SK-N-SH (cell line): ENCODE data around the gene HLA-E. TPM values are rescaled to one million over a fixed set of nuclear protein-coding genes. Genes with fewer than 3 reads are reported as not detected.

Source experiments
- CTCF ChIA-PET: fragments of 300-600, 350-600 bp; formaldehyde crosslinking; extraction: SDS; loops from one replicate; lab custom pipeline; 2021; lab: Yijun Ruan, JAX
- POLR2A ChIA-PET: fragments of 350-600 bp; sonication (Branson Sonifier 250); formaldehyde crosslinking; extraction: SDS; loops from one replicate; lab custom pipeline; 2020; ENCODE audit warnings: antibody characterized with exemption, inconsistent platforms; lab: Yijun Ruan, JAX
- DNase-seq: peaks from one replicate; pipeline ENCODE4 v3.0.0; 2012
- H2AFZ ChIP-seq: fragments of 200-600 bp; sonication (generic); 2 replicates; pipeline ENCODE4 v1.8.1; 2016; ENCODE audit warnings: antibody characterized with exemption, mild to moderate bottlenecking, low read depth
- H3F3A ChIP-seq: fragments of 200-600 bp; sonication (generic); replicated peaks from 2 replicates; pipeline ENCODE3; 2016; ENCODE audit warnings: antibody characterized with exemption, mild to moderate bottlenecking; ENCODE audit not compliant: insufficient read depth
- H3K27ac ChIP-seq, 2 experiments: fragments of 200-500 bp in 1 of 2; fragments of 200-600 bp in 1 of 2; sonication (Bioruptor generic) in 1 of 2; sonication (generic), shearing (Covaris generic) in 1 of 2; 2 replicates each; pipeline versions ENCODE4 v1.5.1 to v1.6.1; 2014 to 2016; ENCODE audit warnings: low read depth in 2 of 2, inconsistent platforms in 1 of 2, low read length in 1 of 2, mild to moderate bottlenecking in 1 of 2, mixed read lengths in 1 of 2
- H3K27me3 ChIP-seq: fragments of 200-600 bp; sonication (generic), shearing (Covaris generic); 2 replicates; pipeline ENCODE4 v1.6.1; 2016; ENCODE audit warnings: mixed run types; ENCODE audit not compliant: insufficient read depth
- H3K36me3 ChIP-seq, 2 experiments: fragments of 200-500 bp in 1 of 2; fragments of 200-600 bp in 1 of 2; sonication (Bioruptor generic) in 1 of 2; sonication (generic) in 1 of 2; replicated peaks in 1 of 2; 2 replicates each; pipeline versions ENCODE3 to v1.5.1; 2014 to 2016; ENCODE audit warnings: low read length in 1 of 2, mild to moderate bottlenecking in 1 of 2; ENCODE audit not compliant: insufficient read depth in 2 of 2, control insufficient read depth in 1 of 2
- H3K4me1 ChIP-seq, 2 experiments: fragments of 200-500 bp in 1 of 2; fragments of 200-600 bp in 1 of 2; sonication (Bioruptor generic) in 1 of 2; sonication (generic), shearing (Covaris generic) in 1 of 2; 2 replicates each; pipeline versions ENCODE4 v1.5.1 to v1.6.1; 2014 to 2016; ENCODE audit warnings: low read depth in 1 of 2, low read length in 1 of 2, mixed run types in 1 of 2; ENCODE audit not compliant: insufficient read depth in 2 of 2, control insufficient read depth in 1 of 2
- H3K4me2 ChIP-seq: fragments of 200-600 bp; sonication (generic), shearing (Covaris generic); 2 replicates; pipeline ENCODE4 v1.6.1; 2017; ENCODE audit warnings: mixed run types
- H3K4me3 ChIP-seq, 2 experiments: fragments of 200-500 bp in 1 of 2; fragments of 200-600 bp in 1 of 2; sonication (Bioruptor generic) in 1 of 2; sonication (generic), shearing (Covaris generic) in 1 of 2; 2 replicates each; pipeline versions ENCODE4 v1.5.1 to v1.8.1; 2014 to 2016; ENCODE audit warnings: low read depth in 2 of 2, inconsistent platforms in 1 of 2, low read length in 1 of 2, mild to moderate bottlenecking in 1 of 2, mixed read lengths in 1 of 2, moderate library complexity in 1 of 2
- H3K79me2 ChIP-seq: fragments of 200-600 bp; sonication (generic); 2 replicates; pipeline ENCODE4 v1.8.1; 2017; ENCODE audit warnings: mild to moderate bottlenecking; ENCODE audit not compliant: insufficient read depth
- H3K9ac ChIP-seq: fragments of 200-600 bp; sonication (generic); 2 replicates; pipeline ENCODE4 v1.6.1; 2017; ENCODE audit warnings: mixed run types
- H3K9me2 ChIP-seq: fragments of 200-600 bp; sonication (generic); 2 replicates; pipeline ENCODE4 v1.6.1; 2017; ENCODE audit warnings: mixed run types
- H3K9me3 ChIP-seq: fragments of 200-600 bp; sonication (generic); 2 replicates; pipeline ENCODE4 v1.6.1; 2017; ENCODE audit warnings: mixed run types, mild to moderate bottlenecking, moderate library complexity
- H4K20me1 ChIP-seq: fragments of 200-600 bp; sonication (generic); 2 replicates; pipeline ENCODE4 v1.6.1; 2017; ENCODE audit warnings: mild to moderate bottlenecking, mixed run types; ENCODE audit not compliant: insufficient read depth
- CHD2 ChIP-seq: fragments of 150-350 bp; IDR thresholded peaks from 2 replicates; pipeline ENCODE4 v1.6.1; 2018; ENCODE audit warnings: low read length; ENCODE audit not compliant: partially characterized antibody
- FOSL2 ChIP-seq: IDR thresholded peaks from 2 replicates; pipeline ENCODE4 v1.4.0; 2012; ENCODE audit warnings: low read depth, mild to moderate bottlenecking, moderate library complexity, borderline replicate concordance
- FOXJ3 ChIP-seq: sonication (generic); formaldehyde crosslinking; IDR thresholded peaks from 2 replicates; pipeline ENCODE4 v1.5.1; 2020; ENCODE audit warnings: mild to moderate bottlenecking, missing genetic modification reagents
- FOXM1 ChIP-seq: IDR thresholded peaks from 2 replicates; pipeline ENCODE4 v1.4.0; 2012; ENCODE audit warnings: low read depth, mild to moderate bottlenecking
- GATA2 ChIP-seq: sonication (generic); formaldehyde crosslinking; IDR thresholded peaks from 2 replicates; pipeline ENCODE4 v1.5.0; 2020; ENCODE audit warnings: mild to moderate bottlenecking, missing genetic modification reagents
- JUND ChIP-seq: IDR thresholded peaks from 2 replicates; pipeline ENCODE4 v1.4.0; 2012
- MEF2A ChIP-seq: IDR thresholded peaks from 2 replicates; pipeline ENCODE4 v1.4.0; 2012; ENCODE audit warnings: low read depth, borderline replicate concordance
- NFIC ChIP-seq: IDR thresholded peaks from 2 replicates; pipeline ENCODE4 v1.4.0; 2012; ENCODE audit warnings: borderline replicate concordance
- POLR2AphosphoS5 ChIP-seq: IDR thresholded peaks from 2 replicates; pipeline ENCODE4 v1.6.1; 2012; ENCODE audit warnings: low read depth, low read length
- RAD21 ChIP-seq: IDR thresholded peaks from 2 replicates; pipeline ENCODE4 v1.6.1; 2012; ENCODE audit warnings: mild to moderate bottlenecking, low read length
- RFX5 ChIP-seq: IDR thresholded peaks from 2 replicates; pipeline ENCODE4 v1.6.1; 2012; ENCODE audit warnings: mild to moderate bottlenecking, improper control_type of control experiment, low read length
- RXRA ChIP-seq: IDR thresholded peaks from 2 replicates; pipeline ENCODE4 v1.4.0; 2012; ENCODE audit warnings: low read depth, mild to moderate bottlenecking, borderline replicate concordance
- SIN3A ChIP-seq: IDR thresholded peaks from 2 replicates; pipeline ENCODE4 v1.6.1; 2012; ENCODE audit warnings: low read depth, mild to moderate bottlenecking, low read length, moderate library complexity, borderline replicate concordance
- SMC3 ChIP-seq: IDR thresholded peaks from 2 replicates; pipeline ENCODE4 v1.6.1; 2012; ENCODE audit warnings: low read depth, low read length, improper control_type of control experiment
- TCF12 ChIP-seq: IDR thresholded peaks from 2 replicates; pipeline ENCODE4 v1.4.0; 2012
- YY1 ChIP-seq: IDR thresholded peaks from 2 replicates; pipeline ENCODE4 v1.4.0; 2012; ENCODE audit warnings: low read depth, mild to moderate bottlenecking
- WGBS: methylation state at CpG from one replicate; pipeline ENCODE4 v1.1.6; 2017; ENCODE audit warnings: low lambda C conversion rate; 5-methylcytosine and 5-hydroxymethylcytosine counted together
- polyA plus RNA-seq, 3 experiments: library from polyadenylated mRNA; depleted of rRNA; stranded (reverse); fragments of >200 nt; gene quantifications; 2 replicates each; pipeline ENCODE4 v1.2.3, GENCODE V29; 2012
- TF ChIP-seq, protein P1 (sequence below): fragments of 200-600 bp; sonication (generic); IDR thresholded peaks from 2 replicates; pipeline ENCODE4 v1.6.1; 2017; ENCODE audit warnings: antibody characterized with exemption, mild to moderate bottlenecking, moderate library complexity
- TF ChIP-seq, protein P2 (sequence below): fragments of 150-350 bp; IDR thresholded peaks from 2 replicates; pipeline ENCODE4 v1.6.1; 2017; ENCODE audit warnings: antibody characterized with exemption, low read length, low read depth, borderline replicate concordance
- TF ChIP-seq, protein P3 (sequence below): IDR thresholded peaks from 2 replicates; pipeline ENCODE4 v1.4.0; 2012; ENCODE audit warnings: low read depth
- TF ChIP-seq, protein P4 (sequence below): IDR thresholded peaks from 2 replicates; pipeline ENCODE4 v1.4.0; 2012; ENCODE audit warnings: low read depth, borderline replicate concordance

HLA-E gene
- polyA plus RNA-seq, 1 of the 3 experiments (the other 2 are of a cell fraction), result 90.9 TPM

DNA sequence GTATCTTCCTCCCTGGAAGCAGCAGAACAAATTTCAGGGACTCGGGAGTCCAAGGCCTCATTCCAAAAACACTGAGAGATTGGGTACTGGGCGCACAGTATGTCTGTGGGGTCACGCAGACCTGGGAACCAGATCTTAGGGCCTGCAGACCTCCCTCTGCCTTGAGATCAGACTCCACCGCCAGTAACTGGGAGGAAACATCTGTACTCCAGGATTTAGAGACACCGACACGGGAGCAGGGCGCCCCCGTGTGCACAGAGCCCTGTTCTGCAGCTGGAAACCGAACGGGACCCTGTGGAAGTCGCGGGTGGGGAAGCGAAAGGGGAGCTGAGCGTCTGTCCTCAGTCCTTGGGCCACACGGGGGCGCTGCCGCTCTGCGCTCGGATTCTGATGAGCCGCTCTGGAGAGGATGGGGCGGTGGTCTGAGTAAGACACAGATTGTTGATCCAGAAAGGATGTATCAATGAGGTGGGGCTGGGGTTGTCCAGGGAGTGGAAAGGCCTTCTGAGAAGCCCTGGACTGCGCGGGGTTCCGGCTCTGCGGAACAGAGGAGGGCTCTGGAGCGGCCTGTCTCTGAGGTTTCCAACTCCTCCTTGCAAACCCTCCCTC lies 35.7 kb upstream of the HLA-E start:
- Histone ChIP-seq H3K9me2 (no peaks in the 10 kb centered on the region), H3K27me3 (peaks cover 89% of the 10 kb centered on the region), H3K79me2 (no peaks in the 10 kb centered on the region), H4K20me1 (no peaks in the 10 kb centered on the region), H3F3A (no peaks in the 10 kb centered on the region), H3K36me3 (no peaks in the 10 kb centered on the region), H2AFZ (no peak overlapping the region), H3K4me1 (no peaks in the 10 kb centered on the region)
- 7% methylated on average over 16 of the region's 26 CpGs for WGBS
- peak; percentile 40 for TF ChIP-seq SMC3
- no peak for TF ChIP-seq FOSL2
- TF ChIP-seq, protein P1, sequence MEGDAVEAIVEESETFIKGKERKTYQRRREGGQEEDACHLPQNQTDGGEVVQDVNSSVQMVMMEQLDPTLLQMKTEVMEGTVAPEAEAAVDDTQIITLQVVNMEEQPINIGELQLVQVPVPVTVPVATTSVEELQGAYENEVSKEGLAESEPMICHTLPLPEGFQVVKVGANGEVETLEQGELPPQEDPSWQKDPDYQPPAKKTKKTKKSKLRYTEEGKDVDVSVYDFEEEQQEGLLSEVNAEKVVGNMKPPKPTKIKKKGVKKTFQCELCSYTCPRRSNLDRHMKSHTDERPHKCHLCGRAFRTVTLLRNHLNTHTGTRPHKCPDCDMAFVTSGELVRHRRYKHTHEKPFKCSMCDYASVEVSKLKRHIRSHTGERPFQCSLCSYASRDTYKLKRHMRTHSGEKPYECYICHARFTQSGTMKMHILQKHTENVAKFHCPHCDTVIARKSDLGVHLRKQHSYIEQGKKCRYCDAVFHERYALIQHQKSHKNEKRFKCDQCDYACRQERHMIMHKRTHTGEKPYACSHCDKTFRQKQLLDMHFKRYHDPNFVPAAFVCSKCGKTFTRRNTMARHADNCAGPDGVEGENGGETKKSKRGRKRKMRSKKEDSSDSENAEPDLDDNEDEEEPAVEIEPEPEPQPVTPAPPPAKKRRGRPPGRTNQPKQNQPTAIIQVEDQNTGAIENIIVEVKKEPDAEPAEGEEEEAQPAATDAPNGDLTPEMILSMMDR, result peak; percentile 94
- TF ChIP-seq, protein P2, sequence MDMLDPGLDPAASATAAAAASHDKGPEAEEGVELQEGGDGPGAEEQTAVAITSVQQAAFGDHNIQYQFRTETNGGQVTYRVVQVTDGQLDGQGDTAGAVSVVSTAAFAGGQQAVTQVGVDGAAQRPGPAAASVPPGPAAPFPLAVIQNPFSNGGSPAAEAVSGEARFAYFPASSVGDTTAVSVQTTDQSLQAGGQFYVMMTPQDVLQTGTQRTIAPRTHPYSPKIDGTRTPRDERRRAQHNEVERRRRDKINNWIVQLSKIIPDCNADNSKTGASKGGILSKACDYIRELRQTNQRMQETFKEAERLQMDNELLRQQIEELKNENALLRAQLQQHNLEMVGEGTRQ, result no peak
- peak; percentile 44; the same call in 1 of the 2 replicates for TF ChIP-seq TCF12
- TF ChIP-seq, protein P3, sequence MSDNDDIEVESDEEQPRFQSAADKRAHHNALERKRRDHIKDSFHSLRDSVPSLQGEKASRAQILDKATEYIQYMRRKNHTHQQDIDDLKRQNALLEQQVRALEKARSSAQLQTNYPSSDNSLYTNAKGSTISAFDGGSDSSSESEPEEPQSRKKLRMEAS, result 0 out of 2 replicates have a peak, but pooled peaks have one; percentile 25
- peak; percentile 61 for TF ChIP-seq RAD21
- TF ChIP-seq, all 33 proteins: peak for 5
- POLR2A ChIA-PET, result no interaction called here
- Histone ChIP-seq H3K4me2 (0 out of 2 replicates have a peak overlapping the region, but pooled peaks have one; percentile 42), H3K9ac (no peak overlapping the region), H3K9me3 (no peaks in the 10 kb centered on the region), H3K4me3 (peak overlapping the region; percentile 21 to 37; a peak in 3 of 4 replicates), H3K27ac (no peak overlapping the region)
- peak; percentile 93 for DNase-seq
- CTCF ChIA-PET, result interaction anchor here (0.6 to 4.3 kb wide), 37 partner anchors 9 to 1867 kb away, joined by 3 to 50 read pairs (median 4); no protein-coding TSS in a partner anchor

DNA sequence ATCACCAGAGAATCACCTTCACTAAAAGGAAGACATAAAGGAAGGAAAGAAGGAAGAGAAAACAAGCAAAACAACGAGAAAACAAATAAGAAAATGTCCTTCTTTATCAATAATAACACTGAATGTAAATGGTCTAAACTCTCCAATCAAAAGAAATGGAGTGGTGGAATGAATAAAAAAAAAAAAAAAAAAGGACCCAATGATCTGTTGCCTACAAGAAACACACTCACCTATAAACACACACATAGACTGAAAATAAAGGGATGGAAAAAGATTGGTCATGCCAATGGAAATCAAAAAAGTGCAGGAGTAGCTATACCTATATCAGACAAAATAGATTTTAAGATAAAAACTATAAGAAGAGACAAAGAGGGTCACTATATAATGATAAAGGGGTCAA lies 30.2 kb upstream of the HLA-E start:
- no peak overlapping the region for H3K4me3 ChIP-seq
- TF ChIP-seq NFIC (no peak), MEF2A (no peak), SIN3A (no peak), CHD2 (no peak), RAD21 (no peak), YY1 (no peak), GATA2 (CRISPR knock-in tag) (no peak), RFX5 (no peak), POLR2AphosphoS5 (no peak), RXRA (no peak), JUND (no peak), FOXJ3 (CRISPR knock-in tag) (no peak), FOXM1 (no peak)
- TF ChIP-seq, protein P3, result no peak
- TF ChIP-seq, protein P4, sequence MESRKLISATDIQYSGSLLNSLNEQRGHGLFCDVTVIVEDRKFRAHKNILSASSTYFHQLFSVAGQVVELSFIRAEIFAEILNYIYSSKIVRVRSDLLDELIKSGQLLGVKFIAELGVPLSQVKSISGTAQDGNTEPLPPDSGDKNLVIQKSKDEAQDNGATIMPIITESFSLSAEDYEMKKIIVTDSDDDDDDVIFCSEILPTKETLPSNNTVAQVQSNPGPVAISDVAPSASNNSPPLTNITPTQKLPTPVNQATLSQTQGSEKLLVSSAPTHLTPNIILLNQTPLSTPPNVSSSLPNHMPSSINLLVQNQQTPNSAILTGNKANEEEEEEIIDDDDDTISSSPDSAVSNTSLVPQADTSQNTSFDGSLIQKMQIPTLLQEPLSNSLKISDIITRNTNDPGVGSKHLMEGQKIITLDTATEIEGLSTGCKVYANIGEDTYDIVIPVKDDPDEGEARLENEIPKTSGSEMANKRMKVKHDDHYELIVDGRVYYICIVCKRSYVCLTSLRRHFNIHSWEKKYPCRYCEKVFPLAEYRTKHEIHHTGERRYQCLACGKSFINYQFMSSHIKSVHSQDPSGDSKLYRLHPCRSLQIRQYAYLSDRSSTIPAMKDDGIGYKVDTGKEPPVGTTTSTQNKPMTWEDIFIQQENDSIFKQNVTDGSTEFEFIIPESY, result no peak

More for the DNA sequence above, 30.2 kb upstream of the HLA-E start:
- peaks cover 91% of the 10 kb centered on the region for H3K27me3 ChIP-seq
- H3K79me2 ChIP-seq, result no peaks in the 10 kb centered on the region
- no peaks in the 10 kb centered on the region for H4K20me1 ChIP-seq
- WGBS, result 0% methylated on average over 1 of the region's 1 CpG
- H3K4me2 ChIP-seq, result no peak overlapping the region
- H3K27ac ChIP-seq, result no peak overlapping the region
- no peaks in the 10 kb centered on the region for H3F3A ChIP-seq
- no peaks in the 10 kb centered on the region for H3K9me2 ChIP-seq
- no peak for DNase-seq
- no peaks in the 10 kb centered on the region for H3K9me3 ChIP-seq
- no peak overlapping the region for H3K9ac ChIP-seq
- ChIA-PET POLR2A (no interaction called here), CTCF (interaction anchor here (0.8 kb wide), 2 partner anchors 10 to 240 kb away, joined by 3 read pairs; no protein-coding TSS in a partner anchor)
- no peak overlapping the region for H2AFZ ChIP-seq
- H3K4me1 ChIP-seq, result no peaks in the 10 kb centered on the region
- H3K36me3 ChIP-seq, result no peaks in the 10 kb centered on the region
